IPS-NIHi11 (cell line): Measurements from ENCODE around the gene RGS19.

Source experiments
- DNase-seq: peaks from one replicate; pipeline ENCODE4 v3.0.0; 2012; ENCODE audit warnings: mixed read lengths, low spot score

The RGS19 gene

DNA sequence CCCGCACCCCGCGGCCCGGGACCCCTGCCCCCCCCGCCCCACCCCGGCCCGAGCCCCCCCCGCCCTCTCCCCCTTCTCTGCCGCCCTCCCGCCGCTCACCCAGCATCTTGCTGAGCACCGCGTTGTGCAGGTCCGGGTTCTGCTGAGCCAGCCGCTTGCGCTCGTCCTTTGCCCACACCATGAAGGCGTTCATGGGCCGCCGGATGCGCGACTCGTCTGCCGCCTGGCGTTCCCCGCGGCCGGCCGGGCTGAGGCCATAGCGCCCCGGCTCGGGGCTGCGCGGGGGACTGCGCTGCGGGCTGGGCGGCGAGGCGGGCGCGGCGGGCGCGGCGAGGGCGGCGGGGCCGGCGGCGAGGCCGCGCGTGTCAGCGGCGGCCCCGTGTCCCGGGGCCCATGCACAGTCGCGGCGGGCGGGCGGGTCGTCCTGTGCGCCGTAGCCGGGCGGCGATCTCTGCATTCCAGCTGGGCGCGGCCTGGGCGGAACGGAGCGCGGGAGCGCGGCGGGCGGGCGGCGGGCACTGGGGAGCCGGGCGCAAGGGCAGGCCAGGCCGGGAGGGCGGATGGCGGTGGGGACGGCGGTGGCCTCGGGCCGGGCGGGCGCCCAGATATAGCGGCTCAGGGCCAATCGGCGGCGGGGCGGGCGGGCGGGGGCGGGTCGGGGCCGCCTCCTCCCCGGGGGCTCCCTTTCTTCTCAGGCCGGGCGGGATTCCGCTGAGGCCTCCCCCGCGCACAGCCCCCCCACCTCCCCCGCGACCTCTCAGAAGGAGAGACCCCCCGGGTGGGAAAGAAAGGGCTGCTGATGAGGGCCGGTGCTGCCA is 30.0 kb downstream of the RGS19 start, which contains the start of gene SOX18:
Gene SOX18, minus strand, starts transcription at position 580 of the 818 bp plus-strand sequence. Its CDS starts 123 bp downstream, at position 457.
- DNase-seq, result peak; percentile 74

DNA sequence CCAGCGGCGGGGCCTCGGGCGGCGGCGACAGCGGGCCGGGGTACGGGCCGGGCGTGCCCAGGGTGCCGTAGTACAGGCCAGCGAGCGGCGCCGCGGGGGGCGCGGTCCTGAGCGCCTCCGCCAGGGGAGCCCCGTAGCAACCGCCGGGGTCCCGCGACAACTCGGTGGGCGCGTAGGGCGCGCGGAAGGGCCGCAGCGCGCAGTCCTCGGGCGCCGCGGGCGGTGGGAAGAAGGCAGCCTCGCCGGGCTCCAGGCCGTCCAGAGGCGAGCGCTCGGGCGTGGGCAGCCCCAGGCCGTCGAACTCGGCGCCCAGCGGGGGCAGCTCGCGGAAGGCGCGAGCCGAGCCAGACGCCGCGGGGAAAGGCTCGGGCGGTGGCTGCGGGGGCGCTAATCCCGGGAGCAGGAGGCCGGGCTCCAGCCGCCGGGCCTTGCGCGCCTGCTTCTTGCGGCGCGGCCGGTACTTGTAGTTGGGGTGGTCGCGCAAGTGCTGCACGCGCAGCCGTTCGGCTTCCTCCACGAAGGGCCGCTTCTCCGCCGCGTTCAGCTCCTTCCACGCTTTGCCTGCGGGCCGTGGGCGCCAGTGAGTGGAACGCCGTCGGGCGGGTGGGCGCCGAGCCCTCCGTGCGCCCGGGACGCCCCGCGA is 30.8 kb downstream of the RGS19 start:
- DNase-seq, result peak; percentile 55

DNA sequence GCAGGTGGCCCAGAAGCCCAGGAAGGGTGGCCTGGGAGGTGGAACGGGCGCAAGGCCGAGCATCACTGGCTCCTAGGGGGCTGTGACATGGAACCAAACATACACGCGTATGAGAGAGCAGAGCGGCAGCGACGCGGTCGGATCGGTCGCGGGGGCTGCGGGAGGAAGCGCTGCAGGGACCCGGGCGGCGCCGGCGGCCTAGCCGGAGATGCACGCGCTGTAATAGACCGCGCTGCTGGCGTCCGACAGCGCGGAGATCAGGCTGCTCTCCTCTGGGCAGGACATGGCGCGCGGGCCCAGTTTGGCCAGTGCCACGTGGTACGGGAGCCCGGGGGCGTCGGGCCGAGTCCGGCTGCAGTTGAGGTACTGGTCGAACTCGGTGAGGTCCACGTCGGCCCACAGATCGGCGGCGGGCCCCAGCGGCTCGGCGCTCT is 31.3 kb downstream of the RGS19 start:
- DNase-seq, result no peak

DNA sequence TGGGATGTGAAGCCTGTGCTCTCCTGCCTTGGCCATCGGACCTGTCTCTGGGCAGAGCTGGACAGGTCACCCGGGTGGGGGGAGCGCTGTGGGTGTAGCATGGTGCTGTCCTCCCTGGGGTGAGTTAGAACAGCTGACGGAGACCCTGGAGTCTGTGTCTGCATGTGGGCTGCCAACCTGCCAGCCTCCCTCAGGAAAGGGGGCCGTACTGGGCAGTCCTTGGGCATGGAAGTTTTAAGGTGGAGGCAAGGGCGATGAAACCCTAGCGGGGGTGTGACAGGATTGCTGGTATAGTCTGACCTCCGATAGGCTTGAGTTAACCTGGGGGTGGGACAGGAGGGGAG is 32.3 kb downstream of the RGS19 start:
- DNase-seq, result no peak

DNA sequence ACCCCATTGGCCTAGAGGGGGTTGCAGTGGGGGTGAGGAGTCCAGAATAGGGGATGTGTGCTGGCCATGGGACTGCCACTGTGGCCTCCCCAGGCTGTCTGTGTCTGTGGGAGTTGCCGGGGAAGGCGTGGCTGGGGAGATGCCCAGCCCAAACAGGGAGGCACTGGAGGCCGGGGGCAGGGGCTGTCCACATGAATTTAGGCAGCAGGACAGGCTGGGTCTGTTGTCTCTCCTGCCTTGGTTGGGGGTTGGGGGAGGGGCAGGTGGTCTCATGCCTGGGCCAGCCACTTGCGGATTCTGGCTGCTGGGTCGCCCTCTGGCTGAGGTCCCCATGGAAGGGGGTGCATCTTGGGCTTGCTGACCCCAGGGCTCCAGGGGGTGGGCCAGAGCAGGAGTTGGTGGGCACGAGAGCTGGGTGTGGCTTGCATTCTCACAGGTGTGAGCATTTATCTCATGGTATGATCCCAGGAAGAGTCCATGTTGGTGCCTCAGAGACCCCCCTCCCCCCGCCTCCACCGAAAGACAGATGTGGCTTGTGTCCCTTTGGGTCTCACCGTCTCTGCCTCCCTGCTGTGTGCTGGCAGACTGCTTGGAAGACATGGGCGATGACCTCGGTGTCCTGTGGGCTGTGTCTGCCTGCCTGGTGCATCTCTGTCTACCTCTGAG is 33.8 kb downstream of the RGS19 start:
- no peak for DNase-seq

DNA sequence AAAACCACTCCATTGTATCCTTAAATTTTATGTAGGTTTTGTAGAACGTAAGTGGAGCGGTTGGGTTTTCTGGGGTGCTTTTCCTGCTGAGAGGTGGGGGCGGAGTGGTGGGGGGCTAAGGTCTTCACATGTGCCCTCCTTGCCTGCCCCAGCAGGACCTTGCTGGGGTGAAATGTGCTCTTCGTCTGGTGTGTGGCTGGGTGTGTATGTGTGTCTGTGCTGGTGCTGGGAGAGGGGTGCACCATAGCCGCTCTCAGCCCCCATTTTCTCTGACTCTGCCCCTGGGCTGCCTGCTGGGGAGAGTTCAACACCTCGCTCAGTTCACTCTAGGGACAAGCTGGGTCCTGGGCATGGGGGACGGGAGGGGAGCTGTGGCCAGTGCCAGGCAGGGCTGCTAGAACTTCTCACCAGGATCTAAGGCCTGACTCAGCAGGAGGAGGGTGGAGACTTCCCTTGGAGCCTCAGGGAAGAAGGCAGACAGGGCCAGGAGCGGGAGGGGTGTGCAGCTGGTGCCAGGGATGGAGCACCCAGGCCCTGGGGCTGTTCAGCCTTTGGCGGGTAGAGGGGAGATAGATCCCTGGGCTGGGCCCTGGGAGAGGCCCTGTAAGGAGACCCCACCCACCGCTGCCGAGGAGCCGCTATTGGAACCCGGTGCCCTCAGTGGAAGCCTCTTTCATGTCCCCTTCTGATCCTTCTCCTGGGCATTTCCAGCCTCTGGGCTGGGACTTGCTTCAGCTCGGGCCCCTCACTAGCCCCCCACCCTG is 34.7 kb downstream of the RGS19 start:
- DNase-seq, result no peak

DNA sequence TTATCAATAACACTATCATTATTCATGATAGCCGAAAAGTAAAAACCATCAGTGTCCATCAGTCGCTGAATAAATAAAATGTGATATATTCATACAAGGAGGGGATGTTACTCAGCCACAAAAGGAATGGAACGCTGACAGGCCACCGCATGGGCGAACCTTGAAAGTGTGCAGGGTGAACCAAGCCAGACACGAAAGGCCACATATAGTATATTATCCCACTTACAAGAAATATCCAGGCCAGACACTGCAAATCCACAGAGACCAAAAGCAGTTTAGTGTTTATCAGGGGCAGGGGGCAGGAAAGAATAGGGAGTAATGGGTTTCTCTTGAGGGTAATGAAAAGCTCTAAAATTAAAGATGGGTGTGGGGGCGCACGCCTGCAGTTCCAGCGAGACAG is 35.5 kb downstream of the RGS19 start:
- no peak for DNase-seq

DNA sequence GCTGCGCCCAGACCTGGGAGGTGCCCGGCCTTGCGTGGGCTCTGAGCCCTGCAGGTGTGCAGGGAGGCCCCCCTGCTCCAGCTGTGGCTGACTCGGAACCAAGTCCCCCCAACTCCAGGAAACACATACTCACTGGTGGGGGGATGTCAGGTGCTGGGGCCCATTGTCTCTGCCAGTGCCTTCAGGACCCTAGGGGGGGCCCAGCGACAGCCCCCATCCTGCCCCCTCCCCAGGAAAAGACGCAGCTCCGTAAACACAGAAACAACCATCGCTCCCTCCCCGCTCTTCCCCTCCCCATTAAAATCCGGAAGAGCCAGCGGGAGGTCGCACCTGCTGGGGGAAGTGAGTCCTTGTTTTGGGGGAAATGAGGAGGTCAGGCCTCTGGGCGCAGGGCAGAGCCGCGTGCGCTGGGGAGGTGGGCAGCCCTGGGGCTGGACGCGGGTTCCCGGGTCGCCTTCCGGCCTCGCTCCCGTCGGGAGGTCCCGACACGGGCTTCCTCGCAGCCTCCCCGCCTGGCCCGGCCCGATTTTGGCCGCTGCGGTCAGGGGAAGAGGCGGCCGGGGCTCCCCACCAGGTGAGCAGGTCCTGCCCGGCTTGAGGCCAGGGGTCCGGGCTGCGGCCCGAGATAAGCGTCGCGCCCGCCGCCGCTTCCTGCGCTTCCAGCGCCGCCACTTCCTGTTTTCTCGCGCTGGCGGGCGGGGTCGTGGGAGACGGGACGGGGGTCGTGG is 37.1 kb downstream of the RGS19 start:
- DNase-seq, result no peak

GRCh38 chr20:64041781-64042053 is 37.6 kb downstream of the RGS19 start:
- DNase-seq, result no peak

DNA sequence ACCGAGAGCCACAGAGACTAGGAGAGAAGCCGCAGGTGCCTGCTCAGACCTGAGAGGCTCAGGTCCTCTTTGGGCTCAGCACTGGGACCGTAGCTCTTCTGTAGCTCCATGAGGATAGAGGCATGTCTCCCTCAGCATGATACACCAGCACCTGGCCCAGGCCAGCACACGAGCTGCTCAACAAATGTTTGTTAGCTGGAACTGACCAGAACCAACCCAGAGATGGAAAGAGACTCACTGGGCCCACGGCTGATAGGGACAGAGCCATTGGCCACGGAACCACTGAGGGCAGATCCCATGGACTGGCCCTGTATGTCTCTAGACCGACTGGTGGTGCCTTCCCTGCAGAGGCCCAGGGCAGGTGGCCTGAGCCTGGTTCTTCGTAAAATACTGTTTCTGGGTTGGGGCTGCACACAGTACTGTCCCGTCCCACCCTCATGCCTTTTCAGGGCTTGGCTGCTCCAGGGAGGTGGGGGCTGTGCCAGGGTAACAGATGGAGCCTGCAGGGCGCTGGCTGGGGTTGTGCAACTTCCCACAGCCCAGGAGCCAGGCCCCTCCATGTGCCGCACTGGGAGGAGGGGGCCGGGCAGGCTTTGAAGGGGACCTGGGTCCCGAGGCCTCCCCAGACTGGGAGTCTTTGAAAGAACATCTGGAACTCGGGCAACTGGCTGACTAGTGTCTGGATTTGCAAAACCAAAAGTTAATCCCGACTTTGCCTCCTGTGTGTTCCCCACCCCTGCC is 38.1 kb downstream of the RGS19 start:
- no peak for DNase-seq

DNA sequence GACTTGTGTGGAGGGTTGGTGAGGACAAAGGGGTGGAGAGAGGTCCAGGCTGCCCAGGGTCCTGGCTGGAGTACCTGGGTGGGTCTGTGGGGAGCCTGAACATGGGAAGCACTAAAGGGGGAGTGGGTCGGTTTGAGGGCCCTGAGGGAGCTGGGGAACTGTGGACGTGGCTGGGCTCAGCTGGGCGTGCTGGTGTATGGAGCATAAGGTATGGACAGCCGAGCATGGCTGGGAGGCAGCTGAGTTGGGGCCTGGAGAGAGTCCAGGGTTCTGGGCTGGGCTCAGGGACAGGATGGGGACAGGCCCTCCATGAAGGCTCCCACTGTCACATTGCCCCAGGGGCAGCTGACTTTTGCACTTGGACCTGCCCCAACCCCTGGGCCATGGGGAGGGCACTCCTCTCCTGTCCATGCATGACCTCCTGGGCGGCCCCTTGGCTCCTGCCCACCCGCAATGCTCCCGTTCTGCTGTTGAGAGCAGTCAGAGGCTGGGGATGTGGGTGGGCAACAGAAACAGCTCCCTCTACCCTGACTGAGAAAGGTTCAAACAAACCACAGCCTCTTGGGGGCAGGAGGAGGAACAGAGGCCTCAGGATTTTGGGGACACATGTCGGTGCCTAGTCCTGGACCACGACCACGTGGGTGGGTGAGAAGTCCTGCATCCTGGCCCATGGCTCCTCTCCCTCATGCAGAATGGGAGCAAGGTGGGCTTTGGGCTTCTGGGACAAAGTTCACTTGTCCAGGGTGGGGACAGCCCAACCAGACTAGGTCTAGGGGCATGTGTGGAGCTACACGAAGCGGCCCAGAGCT is 38.9 kb downstream of the RGS19 start:
- no peak for DNase-seq

DNA sequence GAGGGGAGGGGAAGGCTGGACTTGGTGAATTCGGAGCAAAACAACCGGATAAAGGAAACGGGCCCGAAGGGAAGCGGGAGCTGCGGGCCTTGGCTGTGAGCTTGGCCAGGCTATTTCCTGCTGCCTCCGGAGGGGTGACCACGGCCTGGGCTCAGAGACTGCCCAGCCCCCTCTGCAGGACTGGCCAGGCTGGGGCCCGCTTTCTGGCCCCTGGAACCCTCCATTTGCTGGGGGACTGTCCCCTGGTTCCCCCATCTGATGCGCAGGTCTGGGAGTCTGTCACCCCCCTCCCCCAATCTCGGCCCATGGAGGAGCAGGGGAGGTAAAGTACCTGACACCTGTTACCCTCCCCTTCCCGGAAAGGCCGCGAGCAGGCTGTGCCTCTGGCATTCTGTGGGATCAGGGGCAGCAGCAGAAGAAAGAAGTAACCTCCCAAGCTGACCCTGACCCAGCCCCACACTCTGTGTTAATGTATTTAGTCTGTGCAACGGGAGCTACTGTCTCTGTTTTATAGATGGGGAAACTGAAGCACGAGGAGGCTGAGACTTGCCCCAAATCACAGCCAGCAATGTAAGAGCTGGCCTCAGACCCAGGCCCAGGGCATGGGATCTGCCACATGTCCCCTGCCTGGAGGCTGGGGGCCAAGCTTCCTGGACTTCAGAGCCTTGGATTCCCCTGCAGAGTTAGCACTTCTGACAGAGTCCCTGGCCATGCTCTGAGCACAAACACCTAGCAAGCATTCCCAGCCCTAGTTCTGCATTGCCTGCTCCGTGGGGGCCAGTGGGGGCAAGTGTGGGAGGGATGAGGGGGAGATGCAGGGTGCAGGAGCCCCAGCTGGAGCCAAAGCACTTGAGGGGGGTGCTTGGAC is 39.8 kb downstream of the RGS19 start:
- DNase-seq, result no peak

DNA sequence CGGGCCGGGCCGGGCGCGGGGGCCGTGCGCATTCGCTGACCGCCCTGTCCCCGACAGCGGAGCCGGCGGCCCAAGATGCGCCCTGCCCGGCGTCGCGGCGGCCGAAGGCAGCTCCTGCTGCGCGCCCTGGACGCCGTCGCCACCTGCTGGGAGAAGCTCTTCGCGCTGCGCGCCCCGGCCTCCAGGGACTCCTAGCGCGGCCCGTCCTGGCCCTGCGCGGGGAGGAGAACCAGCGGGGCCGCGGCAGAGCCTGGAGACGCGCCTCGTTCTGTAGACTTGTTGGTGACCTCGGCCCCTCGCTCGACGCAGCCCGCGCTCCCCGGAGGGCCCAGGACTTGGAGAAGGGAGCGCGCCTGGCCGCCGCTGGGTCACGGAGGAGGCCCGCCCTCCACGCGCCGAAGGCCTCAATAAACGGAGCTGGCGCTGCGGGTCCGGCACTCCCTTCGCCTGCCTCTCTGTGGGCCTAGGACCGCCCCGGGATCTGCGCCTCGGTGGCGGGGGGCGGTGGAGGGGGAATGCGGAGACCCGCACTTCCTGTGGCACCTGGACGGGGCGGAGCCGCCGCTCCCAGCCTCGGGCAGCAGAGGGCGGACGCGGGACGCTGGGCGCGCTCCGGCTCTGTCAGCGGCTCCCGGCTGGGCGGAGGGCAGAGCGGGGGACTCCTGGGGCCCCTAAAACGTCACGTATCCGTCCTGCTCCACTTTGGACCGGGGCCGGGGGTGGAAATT is 40.6 kb downstream of the RGS19 start:
- DNase-seq, result peak; percentile 96

DNA sequence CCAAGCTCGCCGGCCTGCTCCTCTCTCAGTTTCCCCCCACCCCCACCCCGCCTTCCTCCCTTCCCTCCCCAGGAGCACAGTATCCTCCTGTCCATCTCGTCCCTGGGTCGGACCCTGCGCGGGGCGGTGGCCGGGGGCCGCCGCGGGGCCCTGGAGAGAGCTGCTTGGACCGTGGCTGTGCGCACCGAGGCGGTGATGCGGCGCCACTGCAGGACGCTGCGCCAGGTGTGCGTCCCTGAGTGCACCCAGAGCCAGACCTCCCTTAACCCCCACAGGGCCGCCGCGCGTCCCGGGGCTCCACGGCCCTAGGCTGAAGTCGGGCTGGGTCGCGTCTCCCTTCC is 41.1 kb downstream of the RGS19 start:
- DNase-seq, result peak; percentile 52

- DNase-seq, result peak; percentile 66
These were observed 41.7 kb downstream of the RGS19 start for GRCh38 chr20:64037498-64038213.

DNA sequence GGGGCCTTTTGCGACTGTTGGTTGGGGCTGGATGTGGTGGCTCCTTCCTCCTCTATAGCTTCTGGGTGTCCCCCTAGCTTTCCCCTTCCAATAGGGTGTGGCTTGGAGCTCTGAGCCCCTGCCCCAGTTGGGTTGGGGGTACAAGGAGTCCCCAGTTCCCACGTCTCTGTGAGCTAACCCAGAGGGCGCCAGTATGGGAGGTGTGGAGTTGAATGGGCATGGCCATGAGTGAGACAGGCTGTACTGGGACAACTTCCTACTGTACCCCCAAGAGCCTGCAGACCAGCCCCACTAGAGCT is 42.2 kb downstream of the RGS19 start:
- no peak for DNase-seq

DNA sequence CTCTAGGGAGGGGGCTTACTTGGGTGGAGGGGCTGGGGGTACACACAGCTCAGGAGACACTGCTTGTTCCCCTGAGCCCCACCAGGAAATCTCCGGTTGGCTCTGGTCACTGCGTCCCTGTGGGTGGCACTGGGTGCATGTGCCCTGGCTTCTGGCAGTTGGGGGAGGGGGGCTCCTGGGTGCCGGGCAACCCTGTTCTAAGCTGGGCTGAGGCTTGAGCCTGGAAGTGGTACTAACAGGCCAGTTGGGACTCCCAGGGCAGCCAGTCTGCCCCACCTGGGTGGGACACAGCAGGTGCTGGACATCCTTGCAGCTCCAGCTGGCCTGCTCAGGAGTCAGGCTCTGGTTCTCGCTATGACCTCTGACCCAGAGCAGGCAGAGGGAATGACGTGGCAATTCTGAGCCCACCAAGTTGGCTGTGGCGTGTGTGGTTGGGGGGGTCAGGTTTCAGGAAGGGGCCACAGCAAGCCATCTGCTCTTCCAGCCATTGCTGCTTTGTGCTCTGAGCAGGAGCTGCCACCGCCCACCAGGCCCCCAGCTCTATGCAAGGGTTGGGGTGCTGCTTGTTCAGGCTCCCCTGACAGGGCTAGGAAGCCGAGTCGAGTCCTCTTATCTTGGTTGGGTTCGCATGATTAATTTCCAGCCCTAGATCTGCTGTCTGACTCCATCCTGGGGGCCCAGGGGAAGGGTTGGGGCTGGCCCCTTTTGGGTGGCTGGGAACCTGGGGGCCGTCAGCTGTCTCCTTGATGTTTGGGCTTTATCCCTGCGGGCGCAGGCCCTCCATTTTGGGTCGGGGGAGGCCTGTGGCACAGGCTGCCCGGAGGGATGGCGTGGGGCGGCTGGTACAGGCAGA is 42.7 kb downstream of the RGS19 start:
- no peak for DNase-seq
